Aorta (tissue), 5 donors: ENCODE results near the gene IL3. TPM values are rescaled to one million over a fixed set of nuclear protein-coding genes. Genes with fewer than 3 reads are reported as not detected.

Source experiments
- ATAC-seq: fragments of 200-7000 bp; cut with Tn5 transposase; one replicate; pipeline ENCODE4 v1.9.1; 2022; ENCODE audit warnings: moderate library complexity; ENCODE audit not compliant: low FRiP score
- DNase-seq, 2 donors: peaks; one replicate each; pipeline ENCODE4 v3.0.0-alpha.2; 2020
- H3K27ac ChIP-seq, 2 donors: one replicate each; pipeline ENCODE4 v1.5.1; 2013; ENCODE audit warnings: low read length in 2 of 2, mild to moderate bottlenecking in 2 of 2, moderate library complexity in 2 of 2, control low read depth in 1 of 2, inconsistent platforms in 1 of 2, low read depth in 1 of 2
- H3K27me3 ChIP-seq, 2 donors: one replicate each; pipeline ENCODE4 v1.6.1; 2013; ENCODE audit warnings: control low read depth in 1 of 2, low read length in 1 of 2, mild to moderate bottlenecking in 1 of 2, moderate library complexity in 1 of 2; ENCODE audit not compliant: insufficient read depth in 2 of 2, control insufficient read depth in 1 of 2
- H3K36me3 ChIP-seq, 2 donors: one replicate each; pipeline ENCODE4 v1.6.1; 2013; ENCODE audit warnings: control low read depth in 1 of 2, low read length in 1 of 2, mild to moderate bottlenecking in 1 of 2; ENCODE audit not compliant: insufficient read depth in 2 of 2, control insufficient read depth in 1 of 2
- H3K4me1 ChIP-seq, 2 donors: one replicate each; pipeline ENCODE4 v1.6.1; 2013; ENCODE audit warnings: low read length in 2 of 2, control low read depth in 1 of 2, mild to moderate bottlenecking in 1 of 2, moderate library complexity in 1 of 2; ENCODE audit not compliant: insufficient read depth in 2 of 2, control insufficient read depth in 1 of 2
- H3K4me3 ChIP-seq, 2 donors: one replicate each; pipeline ENCODE4 v1.5.1; 2013; ENCODE audit warnings: low read length in 2 of 2, control low read depth in 1 of 2, mild to moderate bottlenecking in 1 of 2
- H3K9me3 ChIP-seq: one replicate; pipeline ENCODE4 v1.6.1; 2013; ENCODE audit warnings: mild to moderate bottlenecking, low read length; ENCODE audit not compliant: control insufficient read depth
- WGBS, 2 donors: extraction: QIAGEN DNeasy Blood & Tissue Kit; methylation state at CpG; one replicate each; pipeline ENCODE4 v1.1.7; 2013; 5-methylcytosine and 5-hydroxymethylcytosine counted together
- intact Hi-C, 2 donors: fragments of 100-400 bp; cut with DNase I; formaldehyde crosslinking; loops; one replicate each; pipeline versions ENCODE4 v1.14.2 to v1.15.0; 2022
- polyA plus RNA-seq, 2 donors: library from polyadenylated mRNA; stranded (reverse); fragments of 200-250 nt; gene quantifications; one replicate each; pipeline ENCODE4 v1.2.3, GENCODE V29; 2013
- total RNA-seq, 2 donors: library from RNA; stranded (reverse); fragmentation: NEBNext Ultra II Directional; extraction: Animal tissue kit (Norgen Biotek cat#: 25700); gene quantifications; one replicate each; pipeline ENCODE4 v1.2.1, GENCODE V29; 2021
- donor health status: healthy with polysubstance abuse.
- donor health status: Bipolar disorder and iron deficiency.
- donor health status: DM: no; HTN: no; CAD: no.
- donor health status: DM: no; HTN: no; CAD: no.
- donor health status: DM: yes; HTN: yes; CAD: no.

IL3 gene
- total and polyA plus RNA-seq, 4 donors = not detected

- WGBS, 2 donors = 96% methylated on average over 4 of the region's 4 CpGs
- Histone ChIP-seq H3K9me3 (no peaks in the 10 kb centered on the region), H3K27me3 (no peaks in the 10 kb centered on the region), H3K4me1 (no peaks in the 10 kb centered on the region), H3K27ac (no peak overlapping the region), H3K4me3 (no peak overlapping the region), H3K36me3 (no peaks in the 10 kb centered on the region)
- ATAC-seq (no peak), DNase-seq (peak; percentile 18 to 51)
- intact Hi-C loops = loop anchor here (5.0 to 10.0 kb wide), 3 partner anchors 68 to 120 kb away; no protein-coding TSS in a partner anchor
Observed at GRCh38 chr5:132066871-132067270, 6.4 kb downstream of the IL3 start.

GRCh38 chr5:132067451-132067850, 7.0 kb downstream of the IL3 start:
- DNase-seq = no peak
- intact Hi-C loops = loop anchor here (5.0 to 10.0 kb wide), 3 partner anchors 67 to 120 kb away; no protein-coding TSS in a partner anchor
- no peaks in the 10 kb centered on the region for H3K27me3 ChIP-seq
- 96 to 98% methylated on average over 11 of the region's 11 CpGs for WGBS, 2 donors
- ATAC-seq = no peak
- H3K27ac ChIP-seq = no peak overlapping the region
- no peaks in the 10 kb centered on the region for H3K4me1 ChIP-seq
- no peaks in the 10 kb centered on the region for H3K36me3 ChIP-seq
- H3K4me3 ChIP-seq = no peak overlapping the region
- H3K9me3 ChIP-seq = no peaks in the 10 kb centered on the region

- Histone ChIP-seq H3K4me1 (no peaks in the 10 kb centered on the region), H3K9me3 (no peaks in the 10 kb centered on the region), H3K27me3 (no peaks in the 10 kb centered on the region), H3K27ac (no peak overlapping the region), H3K4me3 (no peak overlapping the region), H3K36me3 (no peaks in the 10 kb centered on the region)
- ATAC-seq (no peak), DNase-seq (peak in 1 of 2 donors; percentile 69)
- intact Hi-C loops = loop anchor here (5.0 to 10.0 kb wide), 3 partner anchors 67 to 119 kb away; no protein-coding TSS in a partner anchor
- WGBS, 2 donors = 93 to 95% methylated on average over 13 of the region's 13 CpGs
Observed at GRCh38 chr5:132067941-132068808, 7.7 kb downstream of the IL3 start.

- Histone ChIP-seq H3K36me3 (no peaks in the 10 kb centered on the region), H3K4me1 (no peaks in the 10 kb centered on the region), H3K9me3 (no peaks in the 10 kb centered on the region), H3K27ac (no peak overlapping the region), H3K4me3 (no peak overlapping the region), H3K27me3 (no peaks in the 10 kb centered on the region)
- ATAC-seq (no peak), DNase-seq (peak in 1 of 2 donors; percentile 59)
- WGBS, 2 donors = 95 to 97% methylated on average over 10 of the region's 10 CpGs
- intact Hi-C loops = loop anchor here (5.0 to 10.0 kb wide), 3 partner anchors 65 to 118 kb away; no protein-coding TSS in a partner anchor
Observed at GRCh38 chr5:132069561-132069960, 9.1 kb downstream of the IL3 start.

GRCh38 chr5:132069994-132070393, 9.5 kb downstream of the IL3 start:
- intact Hi-C loops = loop anchor here (5.0 to 10.0 kb wide), 3 partner anchors 65 to 117 kb away; no protein-coding TSS in a partner anchor
- WGBS, 2 donors = 96 to 97% methylated on average over 3 of the region's 3 CpGs

GRCh38 chr5:132070460-132071337, 10.2 kb downstream of the IL3 start:
- no peaks in the 10 kb centered on the region for H3K36me3 ChIP-seq
- H3K4me3 ChIP-seq = no peak overlapping the region
- H3K27me3 ChIP-seq = no peaks in the 10 kb centered on the region
- H3K27ac ChIP-seq = no peak overlapping the region
- intact Hi-C loops = no loop called here
- WGBS, 2 donors = 91 to 93% methylated on average over 13 of the region's 13 CpGs
- no peaks in the 10 kb centered on the region for H3K9me3 ChIP-seq
- ATAC-seq (no peak), DNase-seq (no peak)
- H3K4me1 ChIP-seq = no peaks in the 10 kb centered on the region

More at GRCh38 chr5:132069994-132070393, 9.5 kb downstream of the IL3 start:
- no peaks in the 10 kb centered on the region for H3K36me3 ChIP-seq
- no peak overlapping the region for H3K27ac ChIP-seq
- H3K4me1 ChIP-seq = no peaks in the 10 kb centered on the region
- no peaks in the 10 kb centered on the region for H3K9me3 ChIP-seq
- no peak overlapping the region for H3K4me3 ChIP-seq
- ATAC-seq (no peak), DNase-seq (no peak)
- no peaks in the 10 kb centered on the region for H3K27me3 ChIP-seq

GRCh38 chr5:132071338-132071707, 10.9 kb downstream of the IL3 start:
- H3K9me3 ChIP-seq = no peaks in the 10 kb centered on the region
- intact Hi-C loops = no loop called here
- no peak overlapping the region for H3K27ac ChIP-seq
- H3K36me3 ChIP-seq = no peaks in the 10 kb centered on the region
- no peaks in the 10 kb centered on the region for H3K27me3 ChIP-seq
- no peaks in the 10 kb centered on the region for H3K4me1 ChIP-seq
- no peak overlapping the region for H3K4me3 ChIP-seq
- DNase-seq (no peak), ATAC-seq (no peak)
- 85 to 94% methylated on average over 2 of the region's 2 CpGs for whole genome bisulfite sequencing, 2 donors

- no peak overlapping the region for H3K4me3 ChIP-seq
- H3K4me1 ChIP-seq = no peaks in the 10 kb centered on the region
- ATAC-seq (no peak), DNase-seq (no peak)
- no peak overlapping the region for H3K27ac ChIP-seq
- H3K27me3 ChIP-seq = no peaks in the 10 kb centered on the region
- intact Hi-C loops = no loop called here
- 97% methylated on average over 4 of the region's 4 CpGs for WGBS, 2 donors
- no peaks in the 10 kb centered on the region for H3K9me3 ChIP-seq
- H3K36me3 ChIP-seq = no peaks in the 10 kb centered on the region
Observed at GRCh38 chr5:132072070-132072469, 11.6 kb downstream of the IL3 start.
